Adrenal gland (tissue), 5 donors: Measurements from ENCODE around the gene ALDH5A1.

Experiments
- CTCF ChIP-seq, 6 experiments: fragments of 450-650 bp in 4 of 6; fragments of 200-600 bp in 2 of 6; sonication (generic) in 1 of 6; IDR thresholded peaks; 1 replicate in 5 of 6; 2 replicates in 1 of 6; pipeline versions ENCODE4 v1.5.1 to v1.8.0; 2016 to 2021; ENCODE audit warnings: antibody characterized with exemption in 6 of 6, mild to moderate bottlenecking in 2 of 6, moderate library complexity in 1 of 6
- POLR2A ChIP-seq, 2 donors: fragments of 450-650 bp; IDR thresholded peaks; one replicate each; pipeline ENCODE4 v1.6.1; 2017; ENCODE audit warnings: antibody characterized with exemption in 2 of 2, mild to moderate bottlenecking in 2 of 2, moderate library complexity in 1 of 2
- donor health status: DM: no; HTN: no; CAD: no.

GRCh38 chr6:24551139-24551538 lies 56.4 kb downstream of the ALDH5A1 start:
- no peak for TF ChIP-seq CTCF (IDR thresholded peaks at IDR 0.05)
- TF ChIP-seq POLR2A (IDR thresholded peaks at IDR 0.05), result no peak
